Activated gamma-delta T cell treated with Interleukin-2 at 50 U/mL for 16 hours (primary cell): ENCODE measurements around the gene VIPR2.
"Not testable (repeated sequence)": the region's sequence is repeated elsewhere in the genome, so short reads cannot be mapped to it uniquely, and the experiment has no call there.

ENCODE experiments used
- DNase-seq: peaks from one replicate; pipeline ENCODE4 v3.0.0-alpha.2; 2020

The VIPR2 gene

GRCh38 chr7:159088016-159088865 lies 56.4 kb downstream of the VIPR2 start:
- no peak for DNase-seq

DNA sequence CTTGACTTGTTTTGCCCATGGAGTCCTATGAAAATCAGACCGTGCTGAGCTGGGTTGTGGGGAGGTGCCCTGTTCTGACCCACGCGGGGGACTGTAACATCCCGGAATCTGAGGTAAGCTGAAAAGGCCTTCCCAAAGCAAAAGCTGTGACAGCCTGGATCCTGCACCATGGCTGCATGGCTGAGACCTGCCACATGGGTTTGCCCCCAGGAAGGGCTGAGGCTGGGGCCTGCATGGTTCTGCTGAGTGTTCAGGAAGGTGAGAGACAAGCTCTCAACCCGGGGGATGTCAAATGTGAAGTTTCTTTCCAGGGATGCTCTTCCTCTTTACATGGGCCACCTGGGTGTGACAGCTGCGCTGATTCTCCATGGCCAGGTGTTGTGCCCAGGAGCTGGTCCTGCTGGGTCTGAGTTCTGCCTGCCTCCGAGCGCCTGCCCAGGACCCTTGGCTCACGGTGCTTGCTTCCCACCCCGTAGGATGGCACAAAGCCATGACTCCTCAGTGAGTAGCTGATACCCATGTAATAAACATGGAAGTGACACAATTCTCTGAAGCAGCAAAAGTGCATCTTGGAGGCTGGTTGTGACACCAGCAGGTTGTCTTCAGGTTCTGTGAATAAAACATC lies 58.3 kb downstream of the VIPR2 start:
- DNase-seq = no peak

DNA sequence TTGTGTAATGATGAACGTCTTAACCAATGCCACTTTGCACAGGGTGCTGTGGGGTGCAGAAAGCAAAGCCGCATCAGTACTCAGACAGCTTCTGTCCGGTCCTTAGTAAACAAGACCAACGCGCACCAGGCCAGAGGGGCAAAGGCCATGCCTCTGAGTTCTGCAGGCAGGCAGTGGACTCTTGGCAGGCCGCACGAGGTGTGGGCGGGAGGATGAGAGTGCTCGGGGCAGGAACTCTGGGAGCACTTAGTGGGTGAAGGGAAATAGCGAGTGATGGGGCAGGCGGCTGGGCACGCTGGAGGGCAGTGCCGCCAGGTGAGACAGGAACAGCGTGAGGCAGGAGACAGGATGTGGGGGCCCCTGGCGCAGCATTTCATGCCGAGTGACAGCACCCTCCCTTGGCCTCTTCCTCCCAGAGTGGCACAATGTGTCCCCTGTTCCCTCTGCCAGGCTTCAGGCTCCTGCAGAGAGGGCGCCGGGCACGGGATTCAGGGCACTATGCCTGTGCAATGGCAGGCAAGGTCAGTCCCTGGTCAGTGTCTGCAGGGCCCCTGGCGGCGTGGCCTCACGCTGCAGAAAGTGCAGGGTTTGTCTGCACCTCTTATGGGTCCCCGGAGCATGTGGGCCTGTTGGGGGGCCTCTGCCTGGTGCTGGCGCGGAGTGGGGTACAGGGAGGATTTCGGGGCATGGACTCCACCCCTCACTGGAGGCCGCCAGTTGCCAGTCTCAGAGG lies 60.4 kb downstream of the VIPR2 start:
- DNase-seq = no peak

- DNase-seq = no peak
Measured at GRCh38 chr7:159083698-159084068, 61.0 kb downstream of the VIPR2 start.

GRCh38 chr7:159083001-159083697 lies 61.5 kb downstream of the VIPR2 start:
- DNase-seq = no peak

DNA sequence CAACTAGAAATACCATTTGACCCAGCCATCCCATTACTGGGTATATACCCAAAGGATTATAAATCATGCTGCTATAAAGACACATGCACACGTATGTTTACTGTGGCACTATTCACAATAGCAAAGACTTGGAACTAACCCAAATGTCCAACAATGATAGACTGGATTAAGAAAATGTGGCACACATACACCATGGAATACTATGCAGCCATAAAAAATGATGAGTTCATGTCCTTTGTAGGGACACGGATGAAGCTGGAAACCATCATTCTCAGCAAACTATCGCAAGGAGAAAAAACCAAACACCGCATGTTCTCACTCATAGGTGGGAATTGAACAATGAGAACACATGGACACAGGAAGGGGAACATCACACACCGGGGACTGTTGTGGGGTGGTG lies 62.6 kb downstream of the VIPR2 start:
- DNase-seq = not testable (repeated sequence)

GRCh38 chr7:159078911-159079270 lies 65.8 kb downstream of the VIPR2 start:
- no peak for DNase-seq

DNA sequence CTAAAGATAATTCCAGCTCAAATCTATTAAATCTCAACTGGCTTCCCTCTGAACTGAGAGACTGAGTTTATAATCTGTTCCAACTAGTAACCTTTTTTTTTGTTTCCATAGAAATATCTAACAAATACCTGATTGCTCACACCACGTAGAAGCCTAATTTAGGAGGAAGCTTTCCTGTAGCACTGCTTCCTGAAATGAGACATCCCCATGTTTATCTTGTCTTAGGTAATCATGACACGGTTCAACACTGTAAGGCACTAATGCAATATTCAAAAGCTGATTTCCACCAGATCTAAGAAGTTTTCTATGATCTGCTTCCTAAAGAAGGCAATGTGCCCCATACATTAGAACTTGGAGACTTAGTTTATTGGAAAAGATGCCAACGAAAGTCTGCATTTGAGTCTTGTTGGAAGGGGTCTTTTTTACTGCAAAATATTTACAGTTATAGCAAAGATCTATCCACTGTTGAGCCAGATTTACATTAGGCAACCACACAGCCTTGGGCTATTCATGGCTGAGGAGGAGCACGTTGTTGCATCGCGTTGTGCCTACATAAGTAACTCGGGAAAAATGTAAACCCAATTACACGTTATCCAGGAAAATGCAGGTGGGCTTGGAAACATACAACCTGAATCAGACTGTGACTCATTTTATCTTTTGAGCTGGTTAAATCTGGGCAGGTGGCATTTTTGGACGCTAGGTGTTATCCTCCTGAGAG lies 66.3 kb downstream of the VIPR2 start:
- DNase-seq = no peak

GRCh38 chr7:159076333-159076732 lies 68.3 kb downstream of the VIPR2 start:
- no peak for DNase-seq

DNA sequence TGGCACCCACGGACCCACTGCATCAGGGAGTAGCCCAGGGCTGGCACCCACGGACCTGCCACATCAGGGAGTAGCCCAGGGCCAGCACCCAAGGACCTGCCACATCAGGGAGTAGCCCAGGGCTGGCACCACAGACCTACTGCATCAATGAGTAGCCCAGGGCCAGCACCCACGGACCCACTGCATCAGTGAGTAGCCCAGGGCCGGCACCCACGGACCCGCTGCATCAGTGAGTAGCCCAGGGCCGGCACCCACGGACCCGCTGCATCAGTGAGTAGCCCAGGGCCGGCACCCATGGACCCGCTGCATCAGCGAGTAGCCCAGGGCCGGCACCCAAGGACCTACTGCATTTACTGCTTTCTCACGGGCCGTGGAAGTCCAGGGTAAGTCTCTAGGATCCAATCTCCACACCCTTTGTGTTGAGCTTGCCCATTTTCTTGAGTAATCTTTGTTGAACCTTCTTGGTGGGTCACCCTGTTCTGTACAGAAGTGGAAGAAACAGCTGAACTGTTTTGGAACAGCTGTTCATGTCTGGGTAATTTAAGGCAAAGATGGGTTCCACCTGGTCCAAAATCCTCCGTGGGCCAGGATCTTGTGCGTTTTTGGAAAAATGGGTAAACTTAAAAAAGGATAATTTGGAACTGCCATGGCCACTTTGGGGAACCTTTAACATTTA lies 69.0 kb downstream of the VIPR2 start:
- no peak for DNase-seq

GRCh38 chr7:159071260-159071659 lies 73.4 kb downstream of the VIPR2 start:
- no peak for DNase-seq

DNA sequence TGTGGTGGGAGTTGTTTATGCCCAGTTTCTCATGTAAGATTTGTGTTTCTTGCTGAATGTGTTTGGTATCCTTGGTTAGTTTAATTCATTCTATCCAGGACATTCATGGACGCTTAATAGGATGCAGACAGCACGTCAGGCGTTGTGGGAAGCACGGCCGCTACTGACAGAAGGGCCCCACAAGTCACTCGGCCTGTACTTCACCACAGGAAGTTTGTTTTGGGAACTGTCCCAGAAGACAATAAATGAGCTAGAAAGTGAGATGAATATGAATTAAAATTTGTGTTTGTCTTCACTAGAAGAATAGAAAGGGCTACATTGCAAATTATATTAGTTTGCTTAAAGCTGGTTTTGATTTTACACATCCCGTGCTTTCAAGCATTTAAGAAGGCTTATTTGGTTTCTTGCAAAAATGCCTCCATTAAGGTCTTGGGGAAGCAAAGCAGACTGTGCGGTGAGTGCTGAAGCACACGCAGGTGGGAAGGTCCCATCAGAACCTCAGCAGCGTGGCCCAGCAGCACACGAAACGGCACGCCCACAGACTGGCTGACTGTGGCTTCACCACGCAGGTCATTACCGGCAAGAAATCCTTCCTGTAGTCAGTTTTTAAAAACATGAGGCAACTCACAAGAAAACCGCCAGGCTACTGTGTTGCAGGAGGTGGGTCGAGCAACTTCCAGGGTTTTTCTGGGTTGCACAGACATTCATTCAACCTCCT lies 74.1 kb downstream of the VIPR2 start:
- DNase-seq = no peak

DNA sequence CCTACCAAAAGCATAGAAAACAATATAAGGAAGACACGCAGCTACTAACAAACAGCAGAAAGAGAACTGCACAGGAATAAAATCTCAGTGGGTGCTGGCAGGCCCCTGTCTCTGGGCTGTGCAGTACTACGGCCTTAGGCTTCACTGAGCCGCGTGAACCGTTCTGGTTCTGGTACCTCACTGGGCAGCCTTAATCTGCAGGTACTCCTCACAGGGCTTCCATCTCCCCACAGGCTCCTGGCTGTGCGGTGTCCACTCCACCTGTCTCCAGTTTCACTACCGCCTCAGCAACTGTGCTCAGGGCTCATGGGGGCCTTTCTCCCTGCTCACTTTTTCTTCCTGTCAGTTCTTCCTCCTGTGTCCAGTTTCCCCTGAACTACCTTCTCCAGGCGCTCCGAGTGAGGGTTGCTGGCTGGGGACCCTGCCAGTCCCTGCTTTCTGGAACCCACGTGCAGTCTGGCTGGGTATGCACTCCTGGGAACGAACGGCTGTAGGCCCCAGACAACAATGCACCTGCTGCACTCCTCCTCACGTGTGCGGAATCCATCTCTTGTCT lies 75.7 kb downstream of the VIPR2 start:
- no peak for DNase-seq

GRCh38 chr7:159068488-159068811 lies 76.2 kb downstream of the VIPR2 start:
- DNase-seq = no peak

DNA sequence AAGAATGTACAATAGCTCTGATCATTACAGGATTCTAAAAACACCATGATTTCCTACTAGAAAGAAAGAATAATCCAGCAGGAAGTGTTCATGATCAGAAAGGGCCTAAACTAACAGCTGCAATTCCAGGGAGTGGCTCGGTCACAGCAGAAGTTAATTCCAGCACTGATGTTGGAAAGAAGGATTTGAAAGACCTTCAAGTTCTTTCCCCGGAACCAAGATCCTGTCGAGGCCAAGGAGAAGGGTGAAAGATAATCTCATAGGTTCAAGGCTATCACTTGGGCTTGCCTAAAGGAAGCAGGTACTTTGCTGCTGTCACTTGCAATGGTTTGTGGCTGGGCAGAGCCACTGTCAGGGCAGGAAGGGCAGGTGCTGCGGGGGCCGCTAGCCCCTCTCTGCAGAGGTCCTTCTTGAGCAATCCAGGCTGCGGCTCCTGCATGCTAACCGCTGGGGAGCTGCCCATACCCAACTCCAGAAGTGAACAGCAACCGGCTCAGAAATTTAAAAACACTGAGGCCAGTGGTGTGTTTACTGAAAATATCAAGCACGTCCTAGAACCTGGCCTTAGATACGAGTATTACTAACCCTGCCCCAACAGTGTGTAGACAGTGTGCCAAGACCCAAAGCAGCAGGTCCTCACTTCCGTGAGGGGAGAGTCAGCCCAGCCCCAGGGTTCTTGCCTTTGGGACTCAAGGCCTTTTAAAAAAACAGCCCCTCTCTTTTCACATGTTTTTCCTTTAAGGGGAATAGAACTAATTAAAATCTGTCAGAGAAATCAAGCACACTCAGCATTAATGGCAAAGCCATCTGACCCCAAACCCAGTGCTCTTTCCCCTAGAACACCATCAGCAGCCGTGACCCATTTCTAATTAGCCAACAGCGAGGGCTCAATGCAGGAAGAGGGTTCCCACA lies 76.8 kb downstream of the VIPR2 start:
- no peak for DNase-seq

- no peak for DNase-seq
Measured at GRCh38 chr7:159066816-159067575, 77.7 kb downstream of the VIPR2 start.

GRCh38 chr7:159065852-159066480 lies 78.7 kb downstream of the VIPR2 start:
- no peak for DNase-seq

DNA sequence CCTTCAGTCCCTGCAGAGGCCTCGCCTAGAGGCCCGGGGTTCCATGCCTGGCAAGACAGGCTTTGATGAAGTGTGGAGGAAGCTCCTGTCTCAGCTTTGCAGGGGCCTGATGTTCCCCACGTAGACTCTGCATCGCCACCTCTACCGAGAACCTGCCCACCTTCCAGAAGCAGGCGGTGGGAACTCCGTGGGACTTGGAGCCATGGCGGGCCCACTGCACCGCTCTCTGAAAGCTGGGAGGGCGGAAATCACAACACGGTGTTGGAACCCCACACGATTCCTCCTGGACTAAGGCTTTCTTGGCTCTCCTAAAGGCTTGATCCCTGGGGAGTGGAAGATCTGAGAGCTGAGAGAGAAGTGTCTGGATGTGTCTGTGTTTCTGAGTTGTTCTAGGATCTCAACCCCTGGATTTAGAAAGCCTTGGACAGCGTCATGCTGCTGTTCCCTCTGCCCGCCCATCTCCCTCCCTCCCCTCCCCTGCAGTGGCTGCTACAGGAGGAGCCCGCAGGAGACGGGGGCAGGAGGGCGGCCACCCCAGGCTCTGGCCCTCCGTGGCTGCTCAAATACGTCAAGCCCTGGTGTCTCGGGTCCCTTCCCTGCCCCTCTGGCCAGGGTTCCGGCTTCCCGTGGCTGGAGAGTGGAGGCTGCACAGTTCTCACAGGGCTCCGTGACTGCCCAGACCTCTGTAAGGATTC lies 79.7 kb downstream of the VIPR2 start:
- no peak for DNase-seq
